Measurements from ENCODE around the gene STUM.
A peak's percentile ranks its signal among the peaks of the same experiment; 100 is the strongest.

The STUM gene

DNA sequence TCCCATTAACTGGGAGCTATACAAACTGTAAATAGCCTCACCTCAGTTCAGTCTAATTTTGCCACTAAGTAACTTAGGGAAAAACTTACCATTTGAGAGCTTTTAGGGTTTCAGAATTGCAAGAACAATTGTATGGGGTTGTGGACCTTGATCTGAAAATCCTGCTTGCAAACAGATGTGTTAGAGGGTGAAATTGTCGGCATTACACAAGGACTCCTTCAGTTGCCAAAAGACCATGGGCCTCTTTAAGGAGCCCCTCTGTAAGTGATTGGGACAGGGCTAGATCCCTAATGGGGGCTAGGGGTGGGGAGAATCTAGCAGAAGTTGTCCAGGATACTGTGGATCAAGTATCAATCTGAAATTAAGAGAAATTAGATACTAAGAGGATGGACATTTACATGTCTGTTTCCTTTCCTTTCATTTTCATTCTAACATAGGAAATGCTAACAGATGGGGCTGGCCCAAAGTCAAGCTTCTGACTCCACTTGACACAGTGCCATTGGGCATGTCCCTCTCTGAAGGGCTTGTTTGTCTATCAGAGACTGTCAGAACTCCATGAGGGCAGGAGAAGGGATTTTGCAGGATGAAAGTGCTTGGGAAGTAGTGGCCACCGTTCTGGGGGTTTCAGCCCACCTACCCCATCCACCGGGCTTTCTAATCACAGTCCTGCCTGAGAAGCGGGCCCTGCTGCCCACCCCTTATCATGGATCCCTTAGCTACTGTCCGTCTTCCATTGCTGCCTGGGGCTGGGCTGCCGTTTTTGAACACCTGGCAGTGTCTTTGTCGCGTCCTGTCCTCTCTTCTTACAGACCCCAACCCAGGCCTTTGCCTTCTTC lies 54.7 kb downstream of the STUM start:
- no peak overlapping the region for H3K4me3 ChIP-seq (ENCODE audit: low read depth, low read length)
- DNase-seq (ENCODE audit: low read depth): peak; percentile 50
- TF ChIP-seq, protein P1, sequence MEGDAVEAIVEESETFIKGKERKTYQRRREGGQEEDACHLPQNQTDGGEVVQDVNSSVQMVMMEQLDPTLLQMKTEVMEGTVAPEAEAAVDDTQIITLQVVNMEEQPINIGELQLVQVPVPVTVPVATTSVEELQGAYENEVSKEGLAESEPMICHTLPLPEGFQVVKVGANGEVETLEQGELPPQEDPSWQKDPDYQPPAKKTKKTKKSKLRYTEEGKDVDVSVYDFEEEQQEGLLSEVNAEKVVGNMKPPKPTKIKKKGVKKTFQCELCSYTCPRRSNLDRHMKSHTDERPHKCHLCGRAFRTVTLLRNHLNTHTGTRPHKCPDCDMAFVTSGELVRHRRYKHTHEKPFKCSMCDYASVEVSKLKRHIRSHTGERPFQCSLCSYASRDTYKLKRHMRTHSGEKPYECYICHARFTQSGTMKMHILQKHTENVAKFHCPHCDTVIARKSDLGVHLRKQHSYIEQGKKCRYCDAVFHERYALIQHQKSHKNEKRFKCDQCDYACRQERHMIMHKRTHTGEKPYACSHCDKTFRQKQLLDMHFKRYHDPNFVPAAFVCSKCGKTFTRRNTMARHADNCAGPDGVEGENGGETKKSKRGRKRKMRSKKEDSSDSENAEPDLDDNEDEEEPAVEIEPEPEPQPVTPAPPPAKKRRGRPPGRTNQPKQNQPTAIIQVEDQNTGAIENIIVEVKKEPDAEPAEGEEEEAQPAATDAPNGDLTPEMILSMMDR (conservative IDR thresholded peaks at IDR 0.05; ENCODE audit: low read depth, low read length): no peak

DNA sequence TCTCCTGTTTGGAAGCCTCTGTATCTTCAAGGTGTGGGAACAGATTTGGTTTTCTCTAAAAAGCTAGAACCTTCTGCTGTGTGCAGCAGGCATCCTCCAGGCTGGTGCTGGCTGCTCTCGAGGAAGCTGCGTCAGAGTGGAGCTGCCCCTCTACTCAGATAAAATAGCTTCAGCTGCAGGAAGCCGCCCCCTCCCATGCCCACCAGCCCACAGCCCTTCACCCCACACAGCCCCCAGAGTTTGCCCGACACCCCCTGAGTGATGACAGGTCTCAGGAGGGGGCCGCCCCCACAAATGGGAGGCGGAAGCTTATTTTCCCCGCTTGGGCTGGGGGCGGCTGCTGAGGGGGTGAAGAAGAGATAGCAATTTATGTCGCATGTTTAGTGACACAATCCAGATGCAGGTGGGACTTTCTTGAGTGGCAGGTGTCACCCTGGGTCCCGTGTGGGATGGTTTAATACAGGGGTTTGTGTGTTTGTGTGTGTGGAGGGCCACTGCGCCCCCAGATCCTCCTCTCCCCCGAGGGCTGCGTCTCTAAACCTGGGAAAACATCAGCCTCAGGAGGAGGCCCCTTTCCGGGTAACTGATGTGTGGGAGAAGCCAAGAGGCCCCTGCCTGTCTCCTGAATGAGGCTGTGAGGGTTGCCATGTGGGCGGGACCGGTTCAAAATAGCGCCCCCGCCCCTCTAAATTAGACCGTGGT lies 55.4 kb downstream of the STUM start:
- no peak for DNase-seq (ENCODE audit: low read depth)

DNA sequence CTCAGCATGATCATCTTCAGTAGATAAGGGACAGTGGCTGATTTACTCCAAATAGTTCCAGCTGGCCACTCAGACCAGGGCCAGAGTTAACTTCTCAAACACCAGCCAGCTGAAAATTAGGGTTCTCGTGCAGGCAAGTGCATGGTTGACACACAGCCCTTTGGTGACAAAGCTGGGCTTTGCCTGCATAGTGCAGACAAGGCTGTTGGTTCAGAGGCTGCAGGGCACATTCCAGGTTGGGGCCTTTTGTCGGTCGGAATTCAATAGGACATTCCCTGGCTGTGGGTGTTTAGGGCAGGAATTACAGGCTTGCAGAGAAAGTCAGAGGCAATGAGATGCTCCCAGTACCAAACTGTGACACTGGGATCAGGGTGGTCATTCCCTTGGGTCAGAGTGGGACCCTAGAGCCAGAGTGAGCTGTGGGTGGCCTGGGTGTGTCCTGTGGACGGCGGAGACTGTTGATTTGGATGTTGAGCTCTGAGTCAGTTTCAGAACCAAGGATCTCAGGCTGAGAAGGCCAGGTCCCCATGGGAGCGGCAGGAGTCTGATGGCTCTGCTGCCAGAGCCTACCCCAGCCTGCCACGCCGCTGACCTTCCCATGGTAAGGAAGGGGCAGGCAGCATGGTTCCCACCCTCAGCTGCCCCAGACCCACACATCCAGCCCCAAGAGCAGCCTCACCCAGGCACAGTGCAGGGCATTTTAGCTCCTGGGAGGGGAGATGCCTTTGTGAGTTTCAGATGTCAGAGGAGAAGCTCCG lies 56.2 kb downstream of the STUM start:
- peak; percentile 3 for DNase-seq (ENCODE audit: low read depth)
- TF ChIP-seq, protein P1 (conservative IDR thresholded peaks at IDR 0.05; ENCODE audit: low read depth, low read length): no peak
- H3K4me3 ChIP-seq (ENCODE audit: low read depth, low read length): no peak overlapping the region

More for the DNA sequence above, 55.4 kb downstream of the STUM start:
- TF ChIP-seq, protein P1 (conservative IDR thresholded peaks at IDR 0.05; ENCODE audit: low read depth, low read length): no peak
- no peak overlapping the region for H3K4me3 ChIP-seq (ENCODE audit: low read depth, low read length)

DNA sequence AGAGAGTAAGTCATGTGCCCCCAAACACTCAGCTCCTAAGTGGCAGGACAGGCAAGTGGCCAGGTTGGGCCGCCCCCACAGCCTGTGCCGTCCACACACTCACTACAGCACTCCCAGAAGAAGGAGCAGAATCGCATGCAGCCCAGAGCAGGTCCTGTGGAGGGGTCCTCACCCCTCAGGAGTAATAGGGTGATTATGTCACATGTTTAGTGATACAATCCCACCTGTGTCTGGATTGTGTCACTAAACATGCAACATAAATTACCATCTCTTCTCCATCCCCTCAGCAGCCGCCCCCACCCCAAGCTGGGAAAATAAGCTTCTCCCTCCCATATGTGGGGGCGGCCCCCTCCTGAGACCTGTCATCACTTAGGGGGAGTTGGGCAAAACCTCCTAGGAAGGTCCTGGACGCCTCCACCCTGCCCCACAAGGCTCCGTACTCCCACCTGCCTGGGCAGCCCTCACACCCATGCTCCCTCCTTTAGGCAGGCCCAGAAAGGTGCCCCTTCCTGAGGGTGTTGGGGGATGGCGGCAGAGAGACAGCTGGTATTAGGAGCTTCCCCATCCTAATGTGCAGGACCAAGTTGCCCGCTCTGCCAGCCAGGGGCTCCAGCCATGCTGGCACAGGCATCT lies 56.9 kb downstream of the STUM start:
- DNase-seq (ENCODE audit: low read depth): no peak
- TF ChIP-seq, protein P1 (conservative IDR thresholded peaks at IDR 0.05; ENCODE audit: low read depth, low read length): no peak
- H3K4me3 ChIP-seq (ENCODE audit: low read depth, low read length): no peak overlapping the region

DNA sequence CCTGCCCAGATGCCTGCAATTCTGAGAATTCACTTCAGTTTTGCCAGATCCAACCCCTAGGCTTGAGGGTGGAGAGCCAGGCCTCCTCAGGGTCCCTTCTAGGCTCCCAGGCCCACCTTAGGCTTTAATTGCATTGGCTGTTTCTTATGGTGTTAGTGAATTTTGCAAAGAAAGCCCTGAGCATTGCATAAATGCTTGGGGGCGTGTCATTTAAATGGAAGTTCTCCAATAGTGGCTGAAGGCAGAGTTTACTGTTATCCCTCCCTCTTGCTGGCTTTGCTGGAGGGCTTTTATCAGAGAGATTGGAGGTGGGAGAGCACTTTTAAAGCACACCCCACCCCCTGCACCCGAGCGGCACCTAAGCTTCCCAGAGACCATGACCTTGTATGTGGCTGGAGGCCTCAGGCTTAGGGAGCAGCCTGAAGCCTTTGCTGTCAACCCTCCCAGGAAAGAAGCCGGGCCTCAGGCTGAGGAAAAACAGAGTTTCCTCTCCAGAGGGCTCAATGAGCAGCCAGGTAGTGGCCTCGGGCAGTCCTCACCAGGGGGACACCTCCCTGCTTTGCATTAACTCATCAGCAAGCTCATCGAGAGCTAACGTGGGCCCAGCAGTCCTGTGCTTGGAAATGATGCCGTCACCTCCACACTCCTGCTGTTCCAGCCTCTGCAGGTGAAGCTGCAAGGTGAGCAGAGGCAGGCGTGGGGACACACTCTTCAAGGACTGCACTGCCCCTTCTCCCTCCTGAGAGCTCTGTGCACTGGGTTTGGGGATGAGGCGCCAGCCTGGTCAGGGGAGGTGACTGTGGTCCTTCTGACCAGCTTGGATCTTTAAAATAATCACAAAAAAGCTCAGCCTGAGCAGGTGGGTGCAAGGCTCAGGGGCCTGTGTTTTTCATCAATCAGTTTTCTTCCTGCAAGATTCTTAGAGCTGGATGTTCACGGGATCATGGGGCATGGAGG lies 58.0 kb downstream of the STUM start:
- TF ChIP-seq, protein P1 (conservative IDR thresholded peaks at IDR 0.05; ENCODE audit: low read depth, low read length): no peak
- H3K4me3 ChIP-seq (ENCODE audit: low read depth, low read length): no peak overlapping the region
- peak; percentile 27 for DNase-seq (ENCODE audit: low read depth)

DNA sequence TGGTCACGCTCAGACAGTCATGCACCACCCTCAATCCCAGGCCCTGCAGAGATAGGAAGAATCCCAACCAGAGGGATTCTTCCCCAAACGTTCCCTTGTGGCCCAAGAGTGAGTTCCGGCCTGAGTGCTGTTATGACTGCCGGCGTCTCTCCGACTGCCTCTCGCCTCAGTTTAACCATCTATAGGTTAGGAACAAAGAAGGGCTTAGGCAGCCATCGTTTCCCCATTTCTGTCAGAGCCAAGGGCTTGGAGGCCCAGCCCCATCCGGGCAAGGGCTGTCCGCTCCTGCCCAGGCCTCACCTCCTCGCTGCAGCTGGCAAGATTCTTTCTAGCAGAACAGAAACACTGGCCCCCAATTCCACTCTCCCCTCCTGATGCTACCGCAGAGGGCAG lies 58.7 kb downstream of the STUM start:
- no peak for DNase-seq (ENCODE audit: low read depth)
- TF ChIP-seq, protein P1 (conservative IDR thresholded peaks at IDR 0.05; ENCODE audit: low read depth, low read length): no peak
- H3K4me3 ChIP-seq (ENCODE audit: low read depth, low read length): no peak overlapping the region

All from choroid plexus epithelial cell (primary cell).